Immature natural killer cell (primary cell): ENCODE results near the gene PLK2. TPM values are rescaled to one million over a fixed set of nuclear protein-coding genes. Genes with fewer than 3 reads are reported as not detected.

Experiments used
- DNase-seq, 3 donors: peaks; one replicate each; pipeline ENCODE4 v3.0.0; 2022; ENCODE audit warnings: mixed read lengths in 1 of 3
- H3K27ac Mint-ChIP-seq, 6 donors: one replicate each; pipeline ENCODE4 v1.8.0; 2020; ENCODE audit warnings: mixed read lengths in 6 of 6, mild to moderate bottlenecking in 5 of 6, inconsistent platforms in 4 of 6, moderate library complexity in 3 of 6
- H3K27me3 Mint-ChIP-seq, 3 donors: one replicate each; pipeline ENCODE4 v1.8.0; 2020 to 2021; ENCODE audit warnings: low read depth in 3 of 3, mild to moderate bottlenecking in 3 of 3, mixed read lengths in 3 of 3, moderate library complexity in 3 of 3, inconsistent platforms in 1 of 3
- H3K36me3 Mint-ChIP-seq, 3 donors: one replicate each; pipeline ENCODE4 v1.8.0; 2020; ENCODE audit warnings: mixed read lengths in 3 of 3, inconsistent platforms in 2 of 3, mild to moderate bottlenecking in 2 of 3
- H3K4me1 Mint-ChIP-seq, 2 donors: one replicate each; pipeline ENCODE4 v1.8.0; 2020; ENCODE audit warnings: inconsistent platforms in 2 of 2, mild to moderate bottlenecking in 2 of 2, mixed read lengths in 2 of 2, moderate library complexity in 1 of 2
- H3K4me3 Mint-ChIP-seq, 5 donors: one replicate each; pipeline ENCODE4 v1.8.0; 2020; ENCODE audit warnings: mild to moderate bottlenecking in 5 of 5, mixed read lengths in 5 of 5, inconsistent platforms in 3 of 5, moderate library complexity in 3 of 5
- H3K9me3 Mint-ChIP-seq, 6 donors: one replicate each; pipeline ENCODE4 v1.8.0; 2020; ENCODE audit warnings: mild to moderate bottlenecking in 6 of 6, mixed read lengths in 6 of 6, inconsistent platforms in 4 of 6, moderate library complexity in 3 of 6
- polyA plus RNA-seq, 3 donors: library from polyadenylated mRNA; unstranded; fragments of 300-500 nt; fragmentation: Illumina TruSeq; gene quantifications; one replicate each; pipeline ENCODE4 v1.2.3, GENCODE V29; 2021

The PLK2 gene
- polyA plus RNA-seq, 3 donors from 2014 or later, result 4.0 to 6.4 (median 5.0) TPM

DNA sequence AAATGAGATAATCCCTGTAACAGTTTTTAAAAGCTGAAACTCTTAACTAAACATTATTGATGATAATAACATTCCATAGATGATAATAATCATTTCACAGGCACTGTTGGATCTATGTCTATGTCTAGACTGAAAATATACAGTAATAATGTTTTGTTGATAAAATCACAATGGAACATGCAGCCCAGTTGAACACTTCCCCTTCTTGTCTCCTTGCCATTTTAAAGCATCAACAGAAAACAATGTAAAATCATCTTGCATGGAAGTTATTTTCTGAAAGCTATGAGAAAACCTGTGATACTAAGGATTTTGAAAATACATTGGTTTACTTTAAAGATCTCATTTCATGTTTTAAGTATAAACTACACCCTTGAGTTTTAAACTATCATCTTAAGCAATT, 33.3 kb upstream of the PLK2 start:
- Mint-ChIP-seq H3K27me3 (peaks cover 0 to 5% (median 3%) of the 10 kb centered on the region in 3 donors), H3K36me3 (no peaks in the 10 kb centered on the region), H3K9me3 (peaks cover 0 to 4% (median 0%) of the 10 kb centered on the region in 6 donors), H3K4me1 (no peaks in the 10 kb centered on the region), H3K4me3 (no peak overlapping the region), H3K27ac (no peak overlapping the region)
- no peak for DNase-seq

- Mint-ChIP-seq H3K27ac (no peak within 1 kb of the TSS), H3K4me1 (no peaks in the 10 kb centered on the region), H3K4me3 (peak within 1 kb of the TSS in 3 of 5 donors; percentile 1 to 70 (median 68)), H3K9me3 (peaks cover 0 to 4% (median 0%) of the 10 kb centered on the region in 6 donors), H3K27me3 (peaks cover 0 to 10% (median 3%) of the 10 kb centered on the region in 3 donors), H3K36me3 (no peaks in the 10 kb centered on the region)
- DNase-seq, result no peak
These were observed 31.5 kb upstream of the PLK2 start, which contains the start of gene GAPT for GRCh38 chr5:58491216-58491892. TSS of gene GAPT (plus strand) at chr5:58491435. CDS start at chr5:58494537, 3,102 bp downstream.

- H3K36me3 Mint-ChIP-seq, result no peaks in the 10 kb centered on the region
- H3K9me3 Mint-ChIP-seq, result no peaks in the 10 kb centered on the region
- H3K4me1 Mint-ChIP-seq, result no peaks in the 10 kb centered on the region
- no peak overlapping the region for H3K4me3 Mint-ChIP-seq
- no peak for DNase-seq
- no peak overlapping the region for H3K27ac Mint-ChIP-seq
- peaks cover 0 to 10% (median 3%) of the 10 kb centered on the region in 3 donors for H3K27me3 Mint-ChIP-seq
These were observed 30.6 kb upstream of the PLK2 start for GRCh38 chr5:58490402-58491050.

GRCh38 chr5:58486290-58486689, 26.4 kb upstream of the PLK2 start:
- no peaks in the 10 kb centered on the region for H3K36me3 Mint-ChIP-seq
- H3K4me1 Mint-ChIP-seq, result no peaks in the 10 kb centered on the region
- no peak for DNase-seq
- peaks cover 0 to 10% (median 3%) of the 10 kb centered on the region in 3 donors for H3K27me3 Mint-ChIP-seq
- H3K9me3 Mint-ChIP-seq, result no peaks in the 10 kb centered on the region
- no peak overlapping the region for H3K4me3 Mint-ChIP-seq
- H3K27ac Mint-ChIP-seq, result no peak overlapping the region

GRCh38 chr5:58484505-58484904, 24.6 kb upstream of the PLK2 start:
- Mint-ChIP-seq H3K27ac (no peak overlapping the region), H3K27me3 (peaks cover 0 to 6% (median 3%) of the 10 kb centered on the region in 3 donors), H3K4me3 (no peak overlapping the region), H3K9me3 (no peaks in the 10 kb centered on the region), H3K36me3 (no peaks in the 10 kb centered on the region), H3K4me1 (no peaks in the 10 kb centered on the region)
- DNase-seq, result no peak

DNA sequence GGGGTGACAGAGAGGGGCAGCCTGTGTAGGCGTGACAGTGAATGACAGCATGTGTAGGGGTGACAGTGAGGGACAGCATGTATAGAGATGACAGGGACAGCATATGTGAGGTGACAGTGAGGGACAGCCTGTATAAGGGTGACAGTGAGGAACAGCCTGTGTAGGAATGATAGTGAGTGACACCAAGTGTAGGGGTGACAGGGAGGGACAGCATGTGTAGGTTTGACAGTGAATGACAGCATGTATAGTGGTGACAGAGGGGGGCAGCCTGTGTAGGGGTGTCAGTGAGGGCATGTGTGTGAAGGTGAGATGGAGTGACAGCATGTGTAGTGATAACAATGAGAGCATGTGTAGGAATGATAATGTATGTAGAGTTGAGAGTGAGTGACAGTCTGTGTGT, 22.6 kb upstream of the PLK2 start:
- H3K27ac Mint-ChIP-seq, result no peak overlapping the region
- peaks cover 0 to 3% (median 0%) of the 10 kb centered on the region in 3 donors for H3K27me3 Mint-ChIP-seq
- DNase-seq, result no peak
- no peaks in the 10 kb centered on the region for H3K4me1 Mint-ChIP-seq
- H3K9me3 Mint-ChIP-seq, result no peaks in the 10 kb centered on the region
- no peaks in the 10 kb centered on the region for H3K36me3 Mint-ChIP-seq
- no peak overlapping the region for H3K4me3 Mint-ChIP-seq

DNA sequence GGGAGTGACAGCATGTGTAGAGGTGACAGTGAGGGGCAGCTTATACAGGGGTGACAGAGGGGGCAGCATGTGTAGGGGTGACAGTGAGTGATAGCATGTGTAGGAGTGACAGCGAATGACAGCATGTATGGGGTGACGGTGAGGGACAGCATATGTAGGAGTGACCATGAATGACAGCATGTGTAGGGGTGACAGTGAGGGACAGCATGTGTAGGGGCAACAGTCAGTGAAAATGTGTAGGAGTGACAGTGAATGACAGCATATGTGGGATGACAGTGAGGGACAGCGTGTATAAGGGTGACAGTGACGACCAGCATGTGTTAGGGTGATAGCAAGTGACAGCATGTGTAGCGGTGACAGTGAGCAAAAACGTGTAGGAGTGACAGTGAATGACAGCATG, 21.9 kb upstream of the PLK2 start:
- no peak overlapping the region for H3K27ac Mint-ChIP-seq

DNA sequence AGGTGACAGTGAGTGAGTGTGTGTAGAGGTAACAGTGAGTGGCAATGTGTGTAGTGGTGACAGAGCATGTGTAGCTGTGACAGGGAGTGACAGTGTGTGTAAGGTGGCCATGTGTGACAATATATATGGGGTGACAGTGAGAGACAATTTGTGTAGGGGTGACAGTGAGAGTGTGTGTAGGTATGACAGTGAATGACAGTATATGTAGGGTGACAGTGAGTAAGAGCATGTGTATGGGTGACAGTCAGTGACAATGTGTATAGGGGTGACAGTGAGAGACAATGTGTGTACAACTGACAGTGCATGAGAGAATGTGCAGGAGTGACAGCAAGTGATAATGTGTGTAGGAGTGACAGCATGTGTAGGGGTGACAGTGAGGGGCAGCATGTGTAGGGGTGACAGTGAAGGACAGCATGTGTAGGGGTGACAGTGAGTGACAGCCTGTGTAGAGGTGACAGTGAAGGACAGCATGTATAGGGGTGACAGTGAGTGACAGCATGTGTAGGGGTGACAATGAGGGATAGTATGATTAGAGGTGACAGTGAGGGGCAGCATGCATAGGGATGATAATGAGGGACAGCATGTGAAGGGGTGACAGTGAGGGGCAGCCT, 21.3 kb upstream of the PLK2 start:
- Mint-ChIP-seq H3K27ac (no peak overlapping the region), H3K27me3 (no peaks in the 10 kb centered on the region), H3K4me1 (no peaks in the 10 kb centered on the region), H3K4me3 (no peak overlapping the region), H3K9me3 (no peaks in the 10 kb centered on the region), H3K36me3 (no peaks in the 10 kb centered on the region)
- DNase-seq, result no peak

More for the DNA sequence above, 21.9 kb upstream of the PLK2 start:
- no peak for DNase-seq
- no peaks in the 10 kb centered on the region for H3K4me1 Mint-ChIP-seq
- H3K4me3 Mint-ChIP-seq, result no peak overlapping the region
- no peaks in the 10 kb centered on the region for H3K36me3 Mint-ChIP-seq
- no peaks in the 10 kb centered on the region for H3K9me3 Mint-ChIP-seq
- no peaks in the 10 kb centered on the region for H3K27me3 Mint-ChIP-seq

- Mint-ChIP-seq H3K4me3 (no peak overlapping the region), H3K36me3 (no peaks in the 10 kb centered on the region), H3K9me3 (peaks cover 0 to 1% (median 0%) of the 10 kb centered on the region in 6 donors), H3K4me1 (no peaks in the 10 kb centered on the region), H3K27ac (no peak overlapping the region), H3K27me3 (peaks cover 0 to 2% (median 0%) of the 10 kb centered on the region in 3 donors)
- no peak for DNase-seq
These were observed 18.0 kb upstream of the PLK2 start for GRCh38 chr5:58477760-58478376.

DNA sequence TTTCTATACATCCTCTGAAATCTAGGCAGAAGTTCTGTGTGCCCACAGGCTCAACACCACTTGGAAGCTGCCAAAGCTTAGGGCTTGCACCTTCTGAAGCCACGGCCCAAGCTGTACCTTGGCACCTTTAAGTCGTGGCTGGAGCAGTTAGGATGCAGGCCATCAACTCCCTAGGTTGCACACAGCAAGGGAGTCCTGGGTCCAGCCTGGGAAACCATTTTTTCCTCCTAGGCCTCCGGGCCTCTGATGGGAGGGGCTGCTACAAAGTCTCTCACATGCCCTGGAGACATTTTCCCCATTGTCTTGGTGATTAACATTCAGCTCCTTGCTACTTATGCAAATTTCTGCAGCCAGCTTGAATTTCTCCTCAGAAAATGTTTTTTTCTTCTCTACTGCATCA, 15.5 kb upstream of the PLK2 start:
- no peaks in the 10 kb centered on the region for H3K36me3 Mint-ChIP-seq
- peaks cover 0 to 1% (median 0%) of the 10 kb centered on the region in 6 donors for H3K9me3 Mint-ChIP-seq
- H3K4me1 Mint-ChIP-seq, result no peaks in the 10 kb centered on the region
- H3K27me3 Mint-ChIP-seq, result peaks cover 0 to 3% (median 2%) of the 10 kb centered on the region in 3 donors
- no peak overlapping the region for H3K27ac Mint-ChIP-seq
- H3K4me3 Mint-ChIP-seq, result no peak overlapping the region
- no peak for DNase-seq

GRCh38 chr5:58469896-58470295, 10.0 kb upstream of the PLK2 start:
- H3K4me3 Mint-ChIP-seq, result no peak overlapping the region
- no peak overlapping the region for H3K27ac Mint-ChIP-seq

DNA sequence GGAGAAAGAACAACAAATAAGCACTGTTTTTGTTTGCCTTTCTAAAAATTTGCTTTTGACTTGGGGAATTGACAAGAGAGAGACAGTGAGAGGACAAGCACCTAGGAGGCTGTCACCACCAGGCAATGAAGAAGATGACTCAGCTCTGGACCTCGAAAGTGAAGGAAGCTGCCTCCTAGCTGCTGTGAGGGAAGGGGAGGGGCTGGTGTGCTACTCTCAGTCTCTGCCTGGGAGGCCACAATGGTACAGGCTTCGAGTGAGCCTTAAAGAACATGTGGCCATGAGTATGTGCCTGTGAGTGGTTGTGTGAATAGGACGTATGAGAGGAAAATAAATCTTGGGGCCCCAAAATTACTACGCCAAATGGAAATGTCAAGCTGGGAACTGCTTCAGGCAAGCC, 7.1 kb upstream of the PLK2 start:
- H3K9me3 Mint-ChIP-seq, result no peaks in the 10 kb centered on the region
- no peak overlapping the region for H3K4me3 Mint-ChIP-seq
- peaks cover 3 to 6% (median 3%) of the 10 kb centered on the region in 3 donors for H3K27me3 Mint-ChIP-seq
- no peak for DNase-seq
- H3K36me3 Mint-ChIP-seq, result no peaks in the 10 kb centered on the region
- no peaks in the 10 kb centered on the region for H3K4me1 Mint-ChIP-seq
- H3K27ac Mint-ChIP-seq, result no peak overlapping the region

More at GRCh38 chr5:58469896-58470295, 10.0 kb upstream of the PLK2 start:
- DNase-seq, result no peak
- H3K36me3 Mint-ChIP-seq, result no peaks in the 10 kb centered on the region
- H3K9me3 Mint-ChIP-seq, result no peaks in the 10 kb centered on the region
- no peaks in the 10 kb centered on the region for H3K4me1 Mint-ChIP-seq
- peaks cover 0 to 4% (median 3%) of the 10 kb centered on the region in 3 donors for H3K27me3 Mint-ChIP-seq

GRCh38 chr5:58462623-58463230, 2.8 kb upstream of the PLK2 start:
- DNase-seq, result peak; percentile 47 to 52 (median 51)
- H3K4me3 Mint-ChIP-seq, result no peak overlapping the region
- H3K27ac Mint-ChIP-seq, result peak overlapping the region in 2 of 6 donors; percentile 2 to 18
- no peaks in the 10 kb centered on the region for H3K9me3 Mint-ChIP-seq
- peaks cover 12 to 16% (median 14%) of the 10 kb centered on the region in 3 donors for H3K27me3 Mint-ChIP-seq
- H3K4me1 Mint-ChIP-seq, result peaks cover 16 to 22% of the 10 kb centered on the region in 2 donors
- H3K36me3 Mint-ChIP-seq, result no peaks in the 10 kb centered on the region
